ENCODE data around the gene SRGAP3.

SRGAP3 gene

GRCh38 chr3:9231471-9231870 is 18.0 kb downstream of the SRGAP3 start:
- no peaks in the 10 kb centered on the region for H3K36me3 Mint-ChIP-seq (ENCODE audit: insufficient read depth)
- DNase-seq (ENCODE audit: low spot score in 2 of 2) = no peak
- H3K27ac Mint-ChIP-seq (ENCODE audit: low read depth) = no peak overlapping the region
- no peak overlapping the region for H3K4me3 Mint-ChIP-seq
- H3K9me3 Mint-ChIP-seq = no peaks in the 10 kb centered on the region
- no peak for ATAC-seq (replicated peaks; ENCODE audit: extremely low read depth, poor library complexity, severe bottlenecking)
- no peaks in the 10 kb centered on the region for H3K4me1 Mint-ChIP-seq
- peaks cover 10% of the 10 kb centered on the region for H3K27me3 Mint-ChIP-seq

- Mint-ChIP-seq H3K4me1 (no peaks in the 10 kb centered on the region), H3K4me3 (no peak overlapping the region), H3K27me3 (peaks cover 10% of the 10 kb centered on the region), H3K36me3 (ENCODE audit: insufficient read depth) (no peaks in the 10 kb centered on the region), H3K27ac (ENCODE audit: low read depth) (no peak overlapping the region), H3K9me3 (no peaks in the 10 kb centered on the region)
- no peak for DNase-seq (ENCODE audit: low spot score in 2 of 2)
- ATAC-seq (replicated peaks; ENCODE audit: extremely low read depth, poor library complexity, severe bottlenecking) = no peak
These were observed 18.4 kb downstream of the SRGAP3 start for GRCh38 chr3:9231006-9231405.

GRCh38 chr3:9230596-9230995 is 18.9 kb downstream of the SRGAP3 start:
- H3K27me3 Mint-ChIP-seq = peaks cover 9% of the 10 kb centered on the region
- no peak overlapping the region for H3K27ac Mint-ChIP-seq (ENCODE audit: low read depth)
- no peaks in the 10 kb centered on the region for H3K36me3 Mint-ChIP-seq (ENCODE audit: insufficient read depth)
- no peaks in the 10 kb centered on the region for H3K4me1 Mint-ChIP-seq
- H3K4me3 Mint-ChIP-seq = no peak overlapping the region
- ATAC-seq (replicated peaks; ENCODE audit: extremely low read depth, poor library complexity, severe bottlenecking) (no peak), DNase-seq (ENCODE audit: low spot score in 2 of 2) (no peak)
- H3K9me3 Mint-ChIP-seq = no peaks in the 10 kb centered on the region

- Mint-ChIP-seq H3K4me1 (no peaks in the 10 kb centered on the region), H3K36me3 (ENCODE audit: insufficient read depth) (no peaks in the 10 kb centered on the region), H3K27ac (ENCODE audit: low read depth) (no peak overlapping the region), H3K9me3 (no peaks in the 10 kb centered on the region), H3K27me3 (peaks cover 2% of the 10 kb centered on the region), H3K4me3 (no peak overlapping the region)
- ATAC-seq (replicated peaks; ENCODE audit: extremely low read depth, poor library complexity, severe bottlenecking) (no peak), DNase-seq (ENCODE audit: low spot score in 2 of 2) (no peak)
These were observed 19.6 kb downstream of the SRGAP3 start for GRCh38 chr3:9229879-9230278.

GRCh38 chr3:9229325-9229724 is 20.1 kb downstream of the SRGAP3 start:
- no peak overlapping the region for H3K27ac Mint-ChIP-seq (ENCODE audit: low read depth)
- H3K36me3 Mint-ChIP-seq (ENCODE audit: insufficient read depth) = no peaks in the 10 kb centered on the region
- ATAC-seq (replicated peaks; ENCODE audit: extremely low read depth, poor library complexity, severe bottlenecking) = no peak
- peaks cover 6% of the 10 kb centered on the region for H3K4me1 Mint-ChIP-seq
- H3K9me3 Mint-ChIP-seq = no peaks in the 10 kb centered on the region
- peaks cover 5% of the 10 kb centered on the region for H3K27me3 Mint-ChIP-seq
- H3K4me3 Mint-ChIP-seq = no peak overlapping the region
- no peak for DNase-seq (ENCODE audit: low spot score in 2 of 2)

- no peak overlapping the region for H3K27ac Mint-ChIP-seq (ENCODE audit: low read depth)
- no peaks in the 10 kb centered on the region for H3K36me3 Mint-ChIP-seq (ENCODE audit: insufficient read depth)
- peaks cover 12% of the 10 kb centered on the region for H3K27me3 Mint-ChIP-seq
- ATAC-seq (replicated peaks; ENCODE audit: extremely low read depth, poor library complexity, severe bottlenecking) (no peak), DNase-seq (ENCODE audit: low spot score in 2 of 2) (no peak)
- no peaks in the 10 kb centered on the region for H3K9me3 Mint-ChIP-seq
- H3K4me1 Mint-ChIP-seq = peaks cover 11% of the 10 kb centered on the region
- H3K4me3 Mint-ChIP-seq = no peak overlapping the region
These were observed 23.1 kb downstream of the SRGAP3 start for GRCh38 chr3:9226326-9226725.

GRCh38 chr3:9225268-9225667 is 24.2 kb downstream of the SRGAP3 start:
- Mint-ChIP-seq H3K27ac (ENCODE audit: low read depth) (no peak overlapping the region), H3K9me3 (no peaks in the 10 kb centered on the region), H3K4me3 (no peak overlapping the region), H3K4me1 (peaks cover 11% of the 10 kb centered on the region), H3K27me3 (peaks cover 12% of the 10 kb centered on the region), H3K36me3 (ENCODE audit: insufficient read depth) (no peaks in the 10 kb centered on the region)
- ATAC-seq (replicated peaks; ENCODE audit: extremely low read depth, poor library complexity, severe bottlenecking) (no peak), DNase-seq (ENCODE audit: low spot score in 2 of 2) (no peak)

GRCh38 chr3:9224490-9224889 is 25.0 kb downstream of the SRGAP3 start:
- ATAC-seq (replicated peaks; ENCODE audit: extremely low read depth, poor library complexity, severe bottlenecking) (no peak), DNase-seq (ENCODE audit: low spot score in 2 of 2) (no peak)
- H3K4me3 Mint-ChIP-seq = no peak overlapping the region
- H3K36me3 Mint-ChIP-seq (ENCODE audit: insufficient read depth) = no peaks in the 10 kb centered on the region
- H3K9me3 Mint-ChIP-seq = no peaks in the 10 kb centered on the region
- H3K27me3 Mint-ChIP-seq = peaks cover 12% of the 10 kb centered on the region
- no peak overlapping the region for H3K27ac Mint-ChIP-seq (ENCODE audit: low read depth)
- H3K4me1 Mint-ChIP-seq = peaks cover 11% of the 10 kb centered on the region

GRCh38 chr3:9223672-9224071 is 25.8 kb downstream of the SRGAP3 start:
- H3K36me3 Mint-ChIP-seq (ENCODE audit: insufficient read depth) = no peaks in the 10 kb centered on the region
- DNase-seq (ENCODE audit: low spot score in 2 of 2) (no peak), ATAC-seq (replicated peaks; ENCODE audit: extremely low read depth, poor library complexity, severe bottlenecking) (no peak)
- peaks cover 11% of the 10 kb centered on the region for H3K4me1 Mint-ChIP-seq
- H3K9me3 Mint-ChIP-seq = no peaks in the 10 kb centered on the region
- H3K27me3 Mint-ChIP-seq = peaks cover 12% of the 10 kb centered on the region
- no peak overlapping the region for H3K4me3 Mint-ChIP-seq
- no peak overlapping the region for H3K27ac Mint-ChIP-seq (ENCODE audit: low read depth)

GRCh38 chr3:9222956-9223639 is 26.3 kb downstream of the SRGAP3 start:
- H3K9me3 Mint-ChIP-seq = no peaks in the 10 kb centered on the region
- DNase-seq (ENCODE audit: low spot score in 2 of 2) = no peak
- no peak overlapping the region for H3K27ac Mint-ChIP-seq (ENCODE audit: low read depth)
- peaks cover 12% of the 10 kb centered on the region for H3K27me3 Mint-ChIP-seq
- no peaks in the 10 kb centered on the region for H3K36me3 Mint-ChIP-seq (ENCODE audit: insufficient read depth)
- H3K4me1 Mint-ChIP-seq = peaks cover 11% of the 10 kb centered on the region
- no peak overlapping the region for H3K4me3 Mint-ChIP-seq
- ATAC-seq (replicated peaks; ENCODE audit: extremely low read depth, poor library complexity, severe bottlenecking) = no peak

GRCh38 chr3:9222049-9222448 is 27.4 kb downstream of the SRGAP3 start:
- H3K4me1 Mint-ChIP-seq = peaks cover 11% of the 10 kb centered on the region
- H3K36me3 Mint-ChIP-seq (ENCODE audit: insufficient read depth) = no peaks in the 10 kb centered on the region
- H3K27ac Mint-ChIP-seq (ENCODE audit: low read depth) = no peak overlapping the region
- H3K4me3 Mint-ChIP-seq = no peak overlapping the region
- H3K27me3 Mint-ChIP-seq = peaks cover 12% of the 10 kb centered on the region
- no peak for DNase-seq (ENCODE audit: low spot score in 2 of 2)
- no peak for ATAC-seq (replicated peaks; ENCODE audit: extremely low read depth, poor library complexity, severe bottlenecking)
- no peaks in the 10 kb centered on the region for H3K9me3 Mint-ChIP-seq

GRCh38 chr3:9218514-9218846 is 31.0 kb downstream of the SRGAP3 start:
- no peaks in the 10 kb centered on the region for H3K27me3 Mint-ChIP-seq
- no peak overlapping the region for H3K4me3 Mint-ChIP-seq
- no peaks in the 10 kb centered on the region for H3K9me3 Mint-ChIP-seq
- no peaks in the 10 kb centered on the region for H3K4me1 Mint-ChIP-seq
- no peak for ATAC-seq (replicated peaks; ENCODE audit: extremely low read depth, poor library complexity, severe bottlenecking)
- no peak overlapping the region for H3K27ac Mint-ChIP-seq (ENCODE audit: low read depth)
- H3K36me3 Mint-ChIP-seq (ENCODE audit: insufficient read depth) = no peaks in the 10 kb centered on the region
- DNase-seq (ENCODE audit: low spot score in 2 of 2) = no peak

GRCh38 chr3:9217784-9218513 is 31.5 kb downstream of the SRGAP3 start:
- ATAC-seq (replicated peaks; ENCODE audit: extremely low read depth, poor library complexity, severe bottlenecking) = no peak

More at GRCh38 chr3:9217784-9218513, 31.5 kb downstream of the SRGAP3 start:
- no peak for DNase-seq (ENCODE audit: low spot score in 2 of 2)
- no peak overlapping the region for H3K4me3 Mint-ChIP-seq
- H3K27me3 Mint-ChIP-seq = no peaks in the 10 kb centered on the region
- H3K36me3 Mint-ChIP-seq (ENCODE audit: insufficient read depth) = no peaks in the 10 kb centered on the region
- H3K9me3 Mint-ChIP-seq = no peaks in the 10 kb centered on the region
- no peaks in the 10 kb centered on the region for H3K4me1 Mint-ChIP-seq
- H3K27ac Mint-ChIP-seq (ENCODE audit: low read depth) = no peak overlapping the region

All from central memory CD8-positive, alpha-beta T cell (primary cell).